ENCODE measurements around the gene MCF2L.

The MCF2L gene

DNA sequence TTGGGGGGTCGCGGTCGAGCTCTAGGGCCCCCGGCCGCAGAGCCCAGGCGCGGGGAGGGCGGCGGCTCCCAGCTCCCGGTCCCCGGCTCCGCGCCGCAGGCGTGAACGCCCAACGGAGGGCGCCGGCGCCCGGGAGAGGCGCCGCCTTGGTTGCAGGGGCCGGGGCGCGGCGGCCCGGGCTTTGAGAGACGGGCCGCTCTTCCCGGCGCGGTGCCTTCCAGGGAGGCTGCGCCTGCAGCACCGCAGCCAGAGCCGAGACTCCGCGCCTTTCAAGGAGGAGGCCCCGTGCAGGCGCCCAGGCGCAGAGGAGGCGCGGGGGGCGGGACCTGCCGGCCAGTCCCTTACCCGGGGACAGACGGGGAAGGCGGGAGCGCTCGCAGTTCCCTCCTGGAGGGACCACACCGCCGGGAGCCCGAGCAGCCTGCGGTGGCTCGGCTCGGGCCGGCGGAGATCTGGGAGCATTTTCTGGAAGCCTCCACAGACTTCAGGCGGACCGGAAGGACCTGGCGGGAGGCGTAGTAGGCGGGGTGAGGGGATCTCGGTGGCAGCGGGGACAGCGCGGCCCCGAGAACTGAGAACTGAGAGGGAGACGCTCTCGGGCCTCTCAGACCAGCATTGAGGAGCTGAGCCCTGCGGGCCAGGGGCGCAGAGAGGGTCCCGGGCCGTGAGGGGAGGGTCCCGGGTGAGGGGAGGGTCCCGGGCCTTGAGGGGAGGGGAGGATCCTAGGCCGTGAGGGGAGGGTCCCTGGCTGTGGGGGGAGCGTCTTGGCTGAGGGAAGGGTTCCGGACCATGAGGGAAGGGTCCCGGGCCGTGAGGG lies 25.5 kb upstream of the MCF2L start:
- DNase-seq (ENCODE audit: low spot score): peak; percentile 36

- no peak for DNase-seq (ENCODE audit: low spot score)
Observed at GRCh38 chr13:112947796-112948195, 21.2 kb upstream of the MCF2L start.

DNA sequence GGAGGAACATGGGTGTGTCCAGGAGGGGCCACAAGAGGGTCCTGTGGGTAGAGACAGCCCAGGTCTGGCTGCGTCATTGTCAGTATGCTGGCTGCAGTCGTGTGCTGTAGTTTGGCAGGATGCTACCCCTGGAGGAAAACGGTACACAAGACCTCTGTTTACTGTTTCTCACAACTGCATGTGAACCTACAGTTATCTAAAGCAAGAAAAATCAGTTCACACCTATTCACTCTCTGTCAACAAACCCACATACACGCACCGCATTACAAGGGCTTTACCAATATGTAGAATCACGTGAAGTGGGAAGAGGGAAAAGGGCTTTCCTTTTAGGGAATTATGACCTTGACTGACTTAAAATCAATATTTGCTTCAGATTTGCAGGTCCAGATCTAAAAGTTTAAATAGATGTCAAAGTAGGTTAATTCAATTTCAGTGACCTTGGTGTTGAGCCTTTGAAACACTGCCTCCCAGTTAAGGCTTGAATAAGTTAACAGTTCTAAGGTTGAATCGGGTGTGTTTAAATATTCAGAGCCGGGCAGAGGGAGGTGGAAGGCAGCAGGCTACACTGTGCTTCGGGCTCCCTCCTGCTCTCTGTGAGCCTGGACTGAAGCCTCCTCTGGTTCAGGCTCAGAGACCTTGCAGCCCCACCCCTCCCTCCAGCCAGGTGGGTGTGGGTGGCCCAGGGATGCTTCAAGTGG lies 17.2 kb upstream of the MCF2L start:
- no peak for DNase-seq (ENCODE audit: low spot score)

DNA sequence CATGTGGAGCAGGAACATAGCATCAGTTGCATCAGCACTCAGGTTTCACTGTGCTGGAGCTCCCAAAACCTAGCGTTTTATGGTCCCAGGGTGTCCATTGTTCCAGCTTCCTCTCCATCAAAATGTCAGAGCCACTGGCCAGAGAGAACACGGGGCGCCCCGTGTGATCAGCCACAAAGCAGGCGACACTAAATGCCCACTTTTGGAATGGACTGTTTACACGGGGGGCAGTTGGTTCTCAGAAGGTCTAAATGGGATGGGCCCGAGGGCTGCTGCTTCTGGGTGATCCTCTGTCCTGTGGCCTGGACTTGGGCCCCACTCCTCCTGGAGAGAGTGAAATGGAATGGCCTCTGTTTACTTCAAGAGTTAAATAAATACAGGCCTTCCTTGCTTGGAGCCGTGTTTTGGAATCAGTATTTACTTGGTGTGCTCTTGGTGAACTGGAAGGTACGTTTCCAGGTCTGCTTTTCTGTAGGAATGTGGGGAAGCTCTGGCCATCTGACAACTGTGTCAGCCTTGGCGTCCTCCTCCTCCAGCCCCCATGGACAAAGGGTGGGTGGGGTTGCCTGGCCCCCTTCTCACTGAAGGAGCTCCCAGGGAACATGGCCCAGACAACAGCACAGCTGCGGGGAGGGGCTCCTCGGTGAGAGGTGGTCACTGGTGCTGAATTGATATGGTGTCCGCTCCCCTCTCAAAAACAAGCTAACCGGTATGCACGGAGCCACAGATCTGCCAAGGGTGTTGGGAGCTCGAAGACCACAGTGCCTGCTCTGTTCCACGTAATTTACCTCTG lies 16.1 kb upstream of the MCF2L start:
- DNase-seq (ENCODE audit: low spot score): no peak

DNA sequence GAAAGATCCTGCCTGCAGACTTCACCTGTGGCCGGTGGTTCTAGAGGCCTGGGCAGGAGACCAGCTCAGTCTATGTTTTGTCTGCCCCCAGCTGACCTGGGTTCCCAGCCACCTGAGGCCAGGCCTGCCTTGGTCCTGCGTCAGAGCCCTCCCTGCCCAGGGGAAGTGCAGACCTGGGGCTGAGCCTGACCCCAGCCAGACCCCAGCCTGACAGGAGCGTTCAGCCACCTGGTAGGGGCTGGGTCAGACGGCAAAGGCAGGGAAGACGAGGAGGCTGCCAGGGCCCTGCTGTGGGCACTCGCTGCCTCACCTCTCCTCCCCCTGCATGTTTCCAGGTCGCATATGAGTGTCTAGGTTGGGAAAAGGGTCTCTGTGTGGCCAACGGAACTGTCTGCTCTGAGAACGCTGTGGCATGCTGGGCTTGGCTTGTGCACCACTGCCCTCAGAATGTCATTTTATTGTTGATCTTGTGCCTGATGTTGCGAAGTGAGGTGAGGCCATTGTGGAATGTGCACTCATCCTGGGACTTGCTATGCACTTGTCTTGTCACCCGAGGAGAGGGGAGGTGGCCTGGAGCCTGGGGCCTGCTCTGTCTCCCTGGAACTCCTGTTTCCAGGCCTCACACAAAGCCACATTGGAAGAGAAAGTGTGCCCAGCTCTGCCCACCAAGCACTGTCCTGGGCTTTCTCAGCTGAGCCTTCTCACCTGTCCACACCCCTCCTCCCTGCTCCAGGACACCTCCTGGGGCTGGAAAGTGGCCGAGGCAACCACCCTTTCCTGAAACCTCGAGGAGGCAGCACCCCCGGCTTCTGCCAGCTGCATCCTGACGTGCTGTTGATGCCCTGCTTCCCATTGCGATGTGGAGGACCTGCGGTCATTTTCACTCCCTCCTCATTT lies 15.2 kb upstream of the MCF2L start:
- DNase-seq (ENCODE audit: low spot score): no peak

DNA sequence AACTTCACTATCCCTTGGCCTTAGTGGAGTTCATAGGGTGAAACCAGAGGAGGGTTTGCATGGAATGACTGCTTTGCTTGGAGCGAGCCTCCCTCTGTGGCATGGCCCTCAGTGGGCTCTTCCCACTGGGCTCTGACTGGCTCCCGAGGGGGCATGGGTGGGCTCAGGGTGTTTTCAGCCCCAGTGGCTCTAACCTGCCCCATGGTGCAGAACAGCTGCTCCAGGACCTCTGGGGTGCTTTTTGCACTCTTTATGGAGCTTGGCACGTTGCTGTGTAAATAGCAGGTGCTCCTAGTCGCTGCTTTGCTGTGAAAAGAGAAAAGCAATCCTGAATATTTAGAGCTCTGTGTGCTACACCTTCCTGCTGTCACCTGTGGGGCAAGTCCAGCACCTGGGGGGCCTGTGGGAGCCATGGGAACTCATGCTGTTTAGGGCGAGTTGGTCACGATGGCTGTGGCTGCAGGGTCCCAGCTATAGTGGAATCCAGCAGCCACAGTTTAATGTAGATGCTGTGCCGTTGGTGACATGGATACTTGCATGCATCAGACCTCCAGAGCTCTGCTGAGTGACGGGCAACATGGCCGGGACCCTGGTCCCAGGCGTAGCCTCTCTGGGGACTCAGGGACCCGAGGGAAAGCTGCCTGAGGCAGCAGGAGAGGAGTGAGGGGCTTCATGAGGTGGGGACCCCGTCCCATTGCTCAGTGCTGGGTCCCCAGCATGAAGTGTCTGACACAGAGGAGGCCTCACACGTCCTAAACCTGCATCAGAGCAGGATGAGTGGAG lies 14.3 kb upstream of the MCF2L start:
- no peak for DNase-seq (ENCODE audit: low spot score)

DNA sequence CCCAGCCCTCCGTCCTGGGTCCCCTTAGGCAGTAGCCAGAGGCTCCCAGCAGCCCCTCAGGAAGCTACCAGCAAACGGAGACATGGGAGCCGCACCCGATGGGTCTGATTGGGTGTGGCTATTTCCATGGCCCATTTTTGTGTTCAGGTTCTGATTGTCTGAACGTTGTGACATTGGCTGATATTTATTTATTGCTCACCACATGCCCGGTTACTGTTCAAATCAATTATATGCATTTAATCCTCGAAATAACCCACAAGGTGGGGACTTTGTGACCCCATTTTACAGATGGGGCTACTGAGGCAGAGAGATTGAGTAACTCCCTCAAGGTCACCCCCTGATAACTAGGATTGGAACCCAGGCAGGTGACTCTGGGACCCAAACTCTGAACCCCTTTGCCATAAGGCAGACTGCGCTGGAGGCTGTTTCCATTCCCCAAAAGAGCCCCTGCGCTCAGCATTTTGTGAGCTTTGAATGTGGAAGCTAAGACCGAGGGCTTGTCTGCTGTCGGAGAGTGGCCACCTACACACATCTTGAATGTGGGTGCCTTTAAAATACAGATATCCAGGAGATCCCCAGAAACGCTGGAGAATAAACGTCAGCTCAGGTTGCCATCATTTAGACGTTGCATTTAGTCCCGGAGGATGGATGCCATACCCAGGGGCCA lies 13.6 kb upstream of the MCF2L start:
- no peak for DNase-seq (ENCODE audit: low spot score)

DNA sequence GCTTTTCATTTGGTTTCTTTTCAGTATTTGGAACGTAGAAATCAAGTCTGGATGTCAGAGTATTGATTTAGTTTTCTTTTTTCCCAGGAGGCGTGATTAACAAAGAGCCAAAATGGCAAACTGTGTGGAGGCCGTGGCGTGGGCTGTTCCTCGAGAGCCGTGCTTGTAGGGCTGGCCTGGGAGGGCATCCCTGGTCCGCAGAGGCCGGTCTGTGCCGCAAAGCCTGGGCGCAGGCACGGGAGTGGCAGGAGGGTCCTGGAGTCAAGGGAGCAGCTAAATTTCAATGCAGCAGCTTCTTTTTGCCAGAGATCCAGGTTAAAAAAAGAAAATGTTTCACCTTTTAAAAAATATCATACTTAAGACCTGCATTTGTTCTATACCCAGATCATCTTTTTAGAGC lies 13.1 kb upstream of the MCF2L start:
- DNase-seq (ENCODE audit: low spot score): no peak

DNA sequence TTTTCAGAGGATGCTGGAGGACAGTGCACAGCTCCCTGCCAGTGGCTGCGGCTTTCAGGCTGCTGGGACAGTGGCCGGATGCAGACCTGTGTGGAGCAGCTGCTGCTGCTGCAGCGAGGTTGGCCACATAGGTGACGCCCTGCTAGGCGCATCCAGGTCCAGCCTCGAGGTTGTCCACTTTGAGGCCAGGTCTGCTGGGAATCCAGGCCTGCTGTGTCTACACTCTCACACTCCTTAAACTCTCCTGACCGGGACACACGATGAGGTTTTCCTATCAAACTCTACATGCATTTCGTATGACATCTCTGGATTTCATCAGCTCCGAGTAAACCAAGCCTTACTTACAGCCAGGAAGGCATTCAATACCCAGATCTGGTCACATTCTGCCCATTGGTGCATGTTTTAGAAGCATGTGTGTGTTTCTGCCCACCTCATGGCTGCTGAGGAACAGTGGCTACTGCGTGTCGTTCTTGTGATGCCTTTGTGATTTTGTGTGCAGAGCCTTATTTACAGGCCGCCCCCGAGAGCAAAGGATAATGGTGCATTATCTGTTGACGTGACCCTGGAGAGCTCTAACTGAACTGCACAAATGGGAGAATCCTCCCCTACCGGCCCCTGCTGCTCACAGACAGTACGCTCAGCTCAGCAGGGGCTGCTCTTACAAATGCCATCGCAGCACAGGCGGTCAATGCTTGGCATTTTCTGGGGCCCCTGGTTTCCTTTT lies 12.3 kb upstream of the MCF2L start:
- DNase-seq (ENCODE audit: low spot score): no peak

DNA sequence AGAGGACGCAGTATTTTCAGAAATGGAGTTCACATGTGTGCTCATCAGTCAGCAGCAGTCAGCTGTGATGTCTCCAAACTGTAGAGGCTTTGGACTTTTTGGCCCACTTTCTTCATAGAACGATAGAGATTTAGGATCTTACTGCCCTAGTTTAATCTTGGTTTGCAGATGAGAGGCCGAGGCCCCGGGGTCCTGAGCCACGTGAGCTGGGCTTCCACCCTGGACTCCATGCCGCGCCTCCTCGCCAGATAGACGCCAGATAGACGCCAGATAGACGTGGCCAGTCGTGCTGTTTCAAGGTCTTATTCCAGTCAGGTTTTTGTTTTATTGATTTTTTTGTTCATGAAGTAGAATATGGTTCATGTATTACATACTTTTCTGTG lies 11.7 kb upstream of the MCF2L start:
- DNase-seq (ENCODE audit: low spot score): no peak

DNA sequence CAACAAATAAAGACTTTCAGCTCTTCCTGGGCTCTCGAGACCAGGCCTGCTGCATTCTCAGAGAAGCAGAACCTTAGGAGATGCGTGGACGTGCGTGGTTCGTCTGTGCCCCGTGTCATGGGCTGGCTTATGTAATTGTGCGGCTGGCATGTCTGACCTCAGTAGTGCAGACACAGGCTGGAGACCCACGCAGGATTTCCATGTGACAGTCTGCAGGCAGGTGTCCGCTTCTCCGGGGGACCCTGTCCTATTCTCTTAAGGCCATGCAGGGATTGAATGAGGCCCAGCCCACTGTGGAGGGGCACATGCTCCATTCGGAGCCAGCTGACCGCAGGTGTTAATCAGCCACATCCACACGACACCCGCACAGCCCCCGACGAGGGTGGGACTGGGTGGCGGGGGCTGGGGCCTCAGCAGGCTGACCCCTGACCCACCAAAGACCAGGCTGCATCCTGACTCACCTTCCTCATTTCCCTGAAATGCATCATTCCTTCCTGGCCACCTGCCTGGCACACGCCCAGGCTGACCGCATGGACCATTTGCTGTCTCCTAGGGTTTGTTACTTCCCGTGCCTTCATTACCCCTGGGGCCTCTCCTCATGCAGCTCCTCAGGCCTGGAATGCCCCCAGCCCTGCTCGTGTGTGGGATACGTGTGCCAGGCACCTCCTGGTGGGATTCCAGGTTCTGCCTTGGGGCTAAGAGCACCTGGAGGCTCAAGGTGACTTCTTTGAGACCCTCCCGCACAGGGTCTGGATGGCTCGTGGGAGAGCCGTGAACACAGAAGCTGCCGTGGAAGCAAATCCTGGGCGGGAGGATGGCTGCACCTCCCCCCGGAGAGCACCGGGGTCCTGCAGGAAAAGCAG lies 10.7 kb upstream of the MCF2L start:
- DNase-seq (ENCODE audit: low spot score): no peak

DNA sequence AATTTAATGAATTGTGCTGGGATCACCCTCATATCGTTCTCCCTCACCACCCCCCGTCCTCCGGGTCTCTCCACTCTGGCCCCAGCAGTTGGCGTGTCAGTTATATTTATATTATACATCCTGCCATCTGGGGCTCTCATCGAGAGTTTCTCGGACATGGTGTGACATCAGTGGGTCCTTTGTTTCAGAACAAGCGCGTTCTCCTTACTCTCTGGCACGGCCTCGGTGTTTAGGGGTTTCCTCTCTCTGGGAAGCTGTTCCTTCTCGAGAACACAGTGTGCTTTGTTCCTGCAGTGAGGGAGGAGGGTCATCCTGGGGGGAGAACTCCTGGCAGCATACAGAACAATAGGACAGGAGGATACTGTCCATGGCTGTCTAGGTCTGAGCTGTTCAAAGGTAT lies 9.8 kb upstream of the MCF2L start:
- no peak for DNase-seq (ENCODE audit: low spot score)

DNA sequence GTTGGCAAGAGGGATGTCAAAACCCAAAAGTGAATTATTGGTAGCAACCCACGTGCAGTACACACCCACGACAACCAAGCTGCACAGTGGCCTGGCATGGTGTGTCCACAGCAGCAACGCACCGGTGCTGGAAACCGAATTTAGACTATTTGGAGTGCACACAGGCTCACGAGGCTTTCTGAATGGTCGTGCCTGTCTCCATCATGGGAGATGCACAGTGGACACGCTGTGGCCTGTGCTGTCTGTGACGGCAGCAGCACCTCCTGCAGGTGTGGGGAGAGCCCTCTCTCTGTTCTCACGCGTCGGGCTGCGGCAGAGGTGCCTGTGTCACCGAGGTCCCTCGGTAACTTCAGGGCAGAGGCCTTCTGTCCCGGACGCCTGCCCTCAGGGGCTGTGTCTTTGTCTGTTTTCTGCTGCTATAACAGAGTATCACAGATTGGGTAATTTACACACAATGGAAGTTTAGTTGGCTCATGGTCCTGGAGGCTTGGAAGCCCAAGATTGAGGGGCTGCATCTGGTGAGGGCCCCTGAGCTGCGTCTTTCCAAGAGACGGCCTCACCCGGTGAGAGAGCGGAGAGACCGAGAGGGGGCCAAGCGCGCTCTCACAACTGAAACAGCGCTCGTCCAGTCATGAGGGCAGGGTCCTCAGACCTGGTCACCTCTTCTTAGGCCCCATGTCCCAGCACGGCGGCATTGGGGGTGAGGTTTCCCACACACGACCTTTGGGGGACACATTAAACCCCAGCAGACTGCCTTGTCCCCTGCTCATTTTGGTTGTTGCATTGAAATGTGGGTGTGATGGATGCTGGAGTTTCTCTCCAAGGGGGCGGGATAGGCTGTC lies 9.1 kb upstream of the MCF2L start:
- no peak for DNase-seq (ENCODE audit: low spot score)

DNA sequence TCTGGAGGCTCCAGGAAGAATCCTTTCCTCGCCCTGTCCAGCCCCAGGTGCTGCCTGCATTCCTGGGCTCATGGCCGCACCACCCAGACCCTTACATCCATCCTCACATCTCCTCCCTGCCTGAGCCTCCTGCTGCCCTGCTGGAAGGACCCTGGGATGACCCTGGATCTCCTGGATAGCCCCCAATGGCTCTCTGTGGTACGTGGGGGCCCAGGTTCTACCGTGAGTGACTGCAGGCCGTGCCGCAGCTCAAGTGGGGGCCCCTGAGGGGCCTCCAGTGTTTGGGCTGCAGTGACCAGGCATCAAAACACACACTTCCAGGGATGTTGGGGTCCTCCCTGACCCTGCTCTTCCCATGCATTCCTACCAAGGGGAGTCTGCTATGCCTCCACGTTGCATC lies 8.3 kb upstream of the MCF2L start:
- no peak for DNase-seq (ENCODE audit: low spot score)

- DNase-seq (ENCODE audit: low spot score): no peak
Observed at GRCh38 chr13:112961457-112962369, 7.3 kb upstream of the MCF2L start.

GRCh38 chr13:112962396-112962795 lies 6.6 kb upstream of the MCF2L start:
- no peak for DNase-seq (ENCODE audit: low spot score)
